HG03159 (cell line): Measurements from ENCODE around the gene ATG7.

ENCODE experiments used
- ATAC-seq: cut with Tn5 transposase; IDR thresholded peaks from one replicate; pipeline ENCODE4 v1.9.1; 2021; ENCODE audit warnings: mild to moderate bottlenecking, moderate library complexity; ENCODE audit not compliant: unreplicated experiment

Gene ATG7, protein sequence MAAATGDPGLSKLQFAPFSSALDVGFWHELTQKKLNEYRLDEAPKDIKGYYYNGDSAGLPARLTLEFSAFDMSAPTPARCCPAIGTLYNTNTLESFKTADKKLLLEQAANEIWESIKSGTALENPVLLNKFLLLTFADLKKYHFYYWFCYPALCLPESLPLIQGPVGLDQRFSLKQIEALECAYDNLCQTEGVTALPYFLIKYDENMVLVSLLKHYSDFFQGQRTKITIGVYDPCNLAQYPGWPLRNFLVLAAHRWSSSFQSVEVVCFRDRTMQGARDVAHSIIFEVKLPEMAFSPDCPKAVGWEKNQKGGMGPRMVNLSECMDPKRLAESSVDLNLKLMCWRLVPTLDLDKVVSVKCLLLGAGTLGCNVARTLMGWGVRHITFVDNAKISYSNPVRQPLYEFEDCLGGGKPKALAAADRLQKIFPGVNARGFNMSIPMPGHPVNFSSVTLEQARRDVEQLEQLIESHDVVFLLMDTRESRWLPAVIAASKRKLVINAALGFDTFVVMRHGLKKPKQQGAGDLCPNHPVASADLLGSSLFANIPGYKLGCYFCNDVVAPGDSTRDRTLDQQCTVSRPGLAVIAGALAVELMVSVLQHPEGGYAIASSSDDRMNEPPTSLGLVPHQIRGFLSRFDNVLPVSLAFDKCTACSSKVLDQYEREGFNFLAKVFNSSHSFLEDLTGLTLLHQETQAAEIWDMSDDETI

DNA sequence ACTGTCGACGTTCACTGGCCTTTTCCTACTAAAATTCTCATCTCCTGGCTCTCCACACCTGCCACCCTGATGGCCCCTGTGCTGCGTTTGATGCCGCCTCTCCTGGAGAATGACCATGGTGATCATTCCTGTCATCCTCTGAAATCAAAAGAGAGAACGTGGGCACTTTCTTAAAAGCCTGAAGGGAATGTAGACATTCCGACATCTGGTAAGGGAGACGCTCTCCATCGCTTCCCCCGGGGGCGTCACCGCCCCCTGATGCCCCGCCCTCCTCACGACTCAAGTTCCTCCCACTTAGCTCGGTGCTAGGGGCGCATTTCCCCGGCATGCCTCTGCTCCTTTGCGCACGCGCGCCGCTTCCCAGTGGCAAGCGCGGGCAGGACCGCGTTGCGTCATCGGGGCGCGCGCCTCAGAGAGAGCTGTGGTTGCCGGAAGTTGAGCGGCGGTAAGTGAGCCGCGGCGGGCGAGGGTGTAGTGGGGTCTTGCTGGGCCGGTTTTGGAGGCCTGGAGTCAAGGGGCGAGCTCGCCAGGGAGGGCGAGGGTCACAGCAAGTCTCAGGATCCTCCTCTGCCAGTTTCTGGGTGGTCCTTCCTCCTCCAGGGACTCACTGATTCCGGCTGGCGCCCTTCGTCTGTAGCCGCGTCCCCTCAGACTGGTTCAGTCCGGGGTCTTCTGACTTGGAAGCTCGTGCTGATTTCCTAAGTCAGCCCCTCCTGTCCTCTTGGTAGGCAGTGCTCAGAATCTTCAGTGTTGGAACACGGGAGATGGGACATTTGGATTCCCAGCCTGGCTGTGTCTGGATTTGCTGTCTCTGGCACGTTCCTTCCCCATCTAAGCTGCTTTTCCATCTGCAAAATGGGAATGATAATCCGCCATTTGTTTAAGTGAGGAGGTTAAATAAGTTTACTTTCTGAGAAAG, at the start of gene ATG7:
ATG7 (plus strand) TSS at position 412 of the 919 bp plus-strand sequence. CDS start 26,299 bp downstream, outside the sequence.
- peak; percentile 99 for ATAC-seq

DNA sequence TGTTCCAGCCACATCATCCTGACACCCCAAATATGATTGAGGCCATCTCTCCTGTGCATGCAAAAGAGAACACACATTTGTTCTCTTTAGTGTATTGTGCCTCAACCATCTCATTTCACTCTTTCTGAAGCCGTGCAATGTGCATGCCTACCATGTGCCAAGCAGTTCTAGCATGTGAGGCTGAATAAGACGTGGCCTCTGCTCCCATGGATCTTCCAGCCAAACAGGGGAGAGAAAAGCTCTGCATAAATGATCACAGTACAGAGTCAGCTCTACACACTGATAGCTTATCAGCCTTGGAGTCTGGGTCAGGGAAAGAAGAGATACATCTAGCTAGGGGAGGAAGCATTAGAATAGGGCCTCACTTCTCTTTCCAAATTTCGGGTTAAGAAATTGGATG, 48.2 kb upstream of the ATG7 start:
- no peak for ATAC-seq

DNA sequence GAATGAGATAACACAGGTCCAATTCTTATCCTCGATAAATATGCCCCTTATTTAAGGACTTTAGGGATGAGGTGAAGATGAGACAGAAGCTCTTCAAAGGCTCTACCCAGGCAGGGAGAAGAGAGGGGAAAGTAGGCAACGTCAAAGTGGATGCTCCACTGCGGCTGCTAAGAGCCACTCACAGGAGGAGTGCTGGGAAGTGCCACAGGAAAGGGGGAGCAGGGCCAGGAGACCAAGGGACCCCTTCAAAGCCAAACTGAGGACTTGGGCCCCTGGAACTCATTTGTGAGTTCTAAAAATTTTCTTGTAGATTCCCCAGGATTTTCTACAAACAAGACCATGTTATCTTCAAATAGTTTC, 47.3 kb upstream of the ATG7 start:
- ATAC-seq = no peak

DNA sequence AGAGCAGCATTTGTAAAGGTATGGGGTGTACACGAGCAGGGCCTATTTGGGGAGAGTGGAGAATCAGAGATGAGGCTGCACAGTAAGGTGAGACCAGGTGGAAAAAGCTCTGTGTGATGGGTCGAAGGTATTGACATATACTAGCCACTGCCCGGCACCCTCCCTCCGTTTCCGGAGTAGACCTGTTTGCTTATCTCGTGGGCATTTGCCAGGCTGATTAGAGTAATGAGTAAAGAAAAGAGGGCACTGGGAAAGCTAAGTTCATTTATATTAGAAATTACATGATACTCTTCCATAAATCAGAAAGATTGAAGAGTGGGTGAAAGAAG, 46.2 kb upstream of the ATG7 start:
- no peak for ATAC-seq

DNA sequence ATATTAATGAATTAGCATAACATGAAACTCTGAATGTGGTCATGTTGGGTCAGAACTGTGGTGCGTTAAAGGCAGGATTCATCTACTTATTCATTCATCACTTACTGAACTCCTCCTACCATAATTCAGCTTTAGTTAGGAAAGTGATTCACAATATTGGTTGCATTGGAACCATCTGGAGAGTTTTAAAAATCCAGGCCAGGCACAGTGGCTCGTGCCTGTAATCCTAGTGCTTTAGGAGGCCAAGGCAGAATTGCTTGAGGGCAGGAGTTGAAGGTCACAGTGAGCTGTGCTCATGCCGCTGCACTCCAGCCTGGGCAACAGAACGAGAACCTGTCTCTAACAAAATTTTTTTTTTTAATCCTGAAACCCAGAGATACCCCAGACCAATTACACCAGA, 44.2 kb upstream of the ATG7 start:
- no peak for ATAC-seq

DNA sequence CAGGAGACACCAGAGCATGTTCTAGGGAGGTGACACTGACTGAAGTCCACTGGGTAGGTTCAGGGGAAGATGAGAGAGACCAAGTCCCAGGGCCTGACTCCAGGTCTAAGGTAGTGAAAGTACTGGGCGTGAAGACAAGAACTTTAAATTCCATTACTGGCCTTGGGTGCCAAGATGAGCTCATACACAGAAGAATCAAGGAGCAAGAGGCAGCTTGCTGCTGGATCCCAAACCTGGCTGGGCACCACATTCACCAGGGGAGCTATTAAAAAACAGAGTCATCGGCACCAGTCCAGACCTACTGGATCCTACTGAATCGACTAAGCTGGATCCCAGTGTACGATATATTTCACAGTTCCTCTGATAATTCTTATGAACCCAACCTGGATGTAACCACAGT, 42.1 kb upstream of the ATG7 start:
- no peak for ATAC-seq

DNA sequence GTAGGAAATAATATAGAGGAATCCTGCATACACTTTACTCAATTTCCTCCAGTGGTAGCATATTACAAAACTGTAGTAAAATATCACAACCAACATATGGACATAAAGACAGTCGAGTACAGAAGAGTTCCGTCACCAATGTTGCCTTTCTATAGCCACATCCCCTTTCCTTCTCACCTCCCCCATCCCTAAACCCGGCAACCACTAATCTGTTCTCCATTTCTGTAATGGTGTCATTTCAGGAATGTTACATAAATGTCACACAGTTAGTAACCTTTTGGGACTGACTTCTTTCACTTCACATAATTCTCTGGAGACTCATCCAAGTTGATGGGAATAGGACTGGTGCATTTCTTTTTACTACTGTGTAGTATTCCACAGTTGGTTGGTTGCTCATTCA, 41.4 kb upstream of the ATG7 start:
- ATAC-seq = no peak

DNA sequence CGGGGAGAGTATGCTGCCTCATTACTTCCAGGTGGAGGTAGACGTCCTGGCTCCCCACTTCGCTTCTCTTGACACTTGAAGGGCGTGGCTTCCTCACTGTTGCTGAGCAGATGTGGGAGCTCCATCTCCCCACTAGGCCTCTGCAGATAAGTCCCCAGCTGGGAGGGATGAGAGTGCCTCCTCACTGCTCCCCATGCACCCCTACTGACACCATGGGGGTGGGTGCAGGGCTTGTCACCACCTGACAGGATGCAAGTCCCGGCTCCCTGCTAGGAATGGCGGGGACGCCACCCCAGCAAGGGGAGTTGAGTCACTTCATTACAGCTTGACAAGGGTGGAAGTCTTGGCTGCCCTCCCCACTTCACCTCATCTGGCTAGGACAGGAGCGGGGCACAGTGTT, 36.8 kb upstream of the ATG7 start:
- no peak for ATAC-seq

DNA sequence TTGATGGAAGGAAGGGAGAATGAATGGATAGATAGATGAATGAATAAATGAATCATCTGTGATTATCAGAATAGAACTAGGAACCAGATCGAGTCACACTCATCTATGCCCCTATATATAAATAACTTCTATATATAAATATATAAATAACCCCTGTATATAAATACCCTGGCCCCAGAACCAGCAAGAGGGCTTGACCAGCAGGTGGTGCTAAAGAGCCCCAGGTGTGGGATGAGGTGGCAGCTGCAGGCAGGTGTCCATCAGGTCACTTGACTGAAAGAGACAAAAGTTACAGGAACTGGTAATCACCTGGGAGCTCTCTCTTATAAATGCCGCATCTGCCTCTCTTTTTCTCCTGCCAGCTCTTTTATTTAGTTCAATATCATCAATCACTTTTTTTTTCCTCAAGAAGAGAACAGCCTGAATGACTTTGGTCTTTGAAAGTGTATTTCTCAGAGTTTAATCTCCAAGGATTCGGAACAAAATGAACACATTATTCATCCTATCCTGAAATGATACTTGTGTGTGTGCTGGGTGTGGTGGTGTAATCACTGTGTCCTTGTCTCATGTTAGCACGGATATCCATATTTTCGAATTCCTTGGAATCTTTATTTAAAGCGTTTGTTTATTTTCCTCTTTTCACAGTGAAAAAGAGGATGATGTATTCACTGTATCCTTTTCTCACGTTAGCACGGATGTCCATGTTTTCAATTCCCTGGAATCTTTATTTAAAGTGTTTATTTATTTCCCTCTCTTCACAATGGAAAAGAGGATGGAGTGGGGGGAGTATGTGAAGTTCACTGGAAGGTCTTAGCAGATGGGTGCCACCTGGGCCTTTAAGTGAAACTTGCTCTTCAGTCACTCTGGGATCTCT, 35.4 kb upstream of the ATG7 start:
- peak; percentile 74 for ATAC-seq

DNA sequence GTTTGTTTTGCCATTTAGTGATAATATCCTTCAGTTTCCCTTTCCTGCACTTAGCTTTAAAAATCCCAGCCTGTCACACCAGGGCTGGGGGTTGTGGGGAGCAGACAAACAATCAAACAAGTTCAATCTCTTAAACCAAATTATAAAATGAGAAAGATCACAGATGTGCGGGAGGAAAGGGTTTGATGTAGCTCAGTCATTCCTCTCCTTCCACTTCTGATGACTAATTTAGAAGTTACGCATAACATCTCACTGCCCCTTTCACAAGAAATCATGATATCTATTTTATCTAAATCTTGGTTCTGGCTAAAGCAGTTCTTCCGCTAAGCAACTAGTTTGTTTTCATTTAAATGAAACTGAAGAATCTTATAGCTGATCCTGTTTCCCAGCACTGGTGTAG, 34.1 kb upstream of the ATG7 start:
- no peak for ATAC-seq

DNA sequence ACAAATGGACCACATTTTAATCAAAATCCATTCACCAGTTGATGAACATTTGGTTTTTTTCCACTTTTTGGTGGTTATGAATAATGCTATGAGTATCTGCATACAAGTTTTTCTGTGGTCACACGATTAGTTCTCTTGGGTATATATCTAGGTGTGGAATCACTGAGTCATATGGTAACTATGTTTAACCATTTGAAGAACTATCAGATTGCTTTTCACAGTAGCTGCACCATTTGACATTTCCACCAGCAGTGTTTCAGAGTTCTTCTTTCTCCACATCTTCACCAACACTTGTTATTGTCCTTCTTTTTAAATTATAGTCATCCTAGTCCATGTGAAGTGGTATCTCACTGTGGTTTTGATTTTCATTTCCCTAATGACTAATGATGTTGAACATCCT, 33.3 kb upstream of the ATG7 start:
- ATAC-seq = no peak

DNA sequence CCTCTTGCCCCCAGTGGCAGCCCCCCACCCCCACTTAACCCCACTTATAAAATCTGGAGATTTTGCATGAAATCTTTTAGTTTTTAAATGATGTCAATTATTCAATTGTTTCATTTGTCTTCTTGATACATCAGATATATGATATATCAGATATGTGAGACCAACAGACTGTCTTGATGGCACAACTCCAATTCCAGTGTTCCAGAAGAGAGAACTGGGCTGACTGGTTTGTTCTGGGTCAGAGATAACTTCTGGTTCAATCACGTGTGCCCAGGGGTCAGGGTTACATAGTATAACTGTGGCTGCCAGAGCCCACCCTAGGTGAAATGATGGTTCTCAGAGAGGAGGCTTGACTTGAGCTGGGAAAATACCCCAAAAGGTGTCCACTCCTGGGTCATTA, 32.4 kb upstream of the ATG7 start:
- no peak for ATAC-seq

DNA sequence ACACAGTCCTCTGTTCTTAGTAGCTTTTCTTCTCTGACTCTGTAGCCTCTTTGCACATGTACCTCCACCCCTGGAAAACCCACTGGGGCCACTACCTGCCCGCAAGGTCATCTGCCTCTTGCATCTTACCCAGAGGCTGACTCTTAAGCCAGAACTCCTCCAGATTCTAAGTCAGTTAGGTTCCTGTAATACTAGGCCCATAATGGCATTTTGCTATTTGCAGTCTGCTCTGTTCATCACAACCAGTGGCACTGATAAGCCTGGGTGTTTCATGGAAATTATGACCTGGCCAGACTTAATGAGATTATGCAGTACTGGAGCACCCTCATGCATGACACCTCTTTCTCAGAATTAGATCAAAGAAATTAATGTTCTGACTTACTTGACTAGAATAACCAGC, 31.7 kb upstream of the ATG7 start:
- no peak for ATAC-seq

DNA sequence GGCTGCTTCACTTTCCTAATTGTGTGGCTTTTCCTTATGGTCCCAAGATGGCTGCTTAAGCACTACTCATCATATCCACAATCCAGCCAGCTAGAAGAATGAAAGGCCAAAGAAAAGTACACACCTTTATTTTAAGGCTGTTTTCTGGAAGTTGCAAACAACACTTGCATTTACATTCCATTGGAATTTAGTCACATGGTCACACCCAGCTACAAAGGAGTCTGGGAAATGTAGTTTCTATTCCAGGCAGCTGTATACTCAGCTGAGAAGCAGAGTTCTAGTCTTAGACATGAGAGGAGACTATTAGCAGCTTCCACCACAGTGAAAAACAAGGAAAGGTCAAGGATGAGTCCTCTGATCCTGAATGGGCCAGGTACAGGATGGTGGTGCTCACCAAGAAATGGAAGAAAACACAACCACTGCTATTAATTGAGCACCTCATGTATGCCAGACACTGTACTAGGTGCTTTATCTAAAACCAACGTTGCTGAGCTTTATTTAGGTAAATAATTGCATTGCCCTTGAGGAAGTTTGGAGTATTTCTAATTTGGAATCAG, 28.0 kb upstream of the ATG7 start:
- ATAC-seq = no peak

DNA sequence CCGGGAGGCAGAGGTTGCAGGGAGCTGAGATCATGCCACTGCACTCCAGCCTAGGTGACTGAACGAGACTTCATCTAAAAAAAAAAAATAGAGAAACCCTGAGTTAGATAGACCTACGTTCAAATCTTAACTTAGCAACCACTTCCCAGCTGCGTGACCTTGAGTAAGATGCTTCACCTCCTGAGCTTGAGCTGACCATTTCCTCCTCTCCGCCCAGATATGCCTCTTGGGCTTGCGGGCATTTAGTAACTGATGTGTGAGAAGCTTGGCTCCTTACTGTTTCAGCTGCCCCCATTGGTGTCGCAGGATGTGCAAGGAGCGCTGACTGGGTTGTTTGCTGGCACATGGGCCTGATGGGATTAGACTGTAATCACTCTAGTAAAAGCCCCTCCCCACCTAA, 26.9 kb upstream of the ATG7 start:
- ATAC-seq = no peak

DNA sequence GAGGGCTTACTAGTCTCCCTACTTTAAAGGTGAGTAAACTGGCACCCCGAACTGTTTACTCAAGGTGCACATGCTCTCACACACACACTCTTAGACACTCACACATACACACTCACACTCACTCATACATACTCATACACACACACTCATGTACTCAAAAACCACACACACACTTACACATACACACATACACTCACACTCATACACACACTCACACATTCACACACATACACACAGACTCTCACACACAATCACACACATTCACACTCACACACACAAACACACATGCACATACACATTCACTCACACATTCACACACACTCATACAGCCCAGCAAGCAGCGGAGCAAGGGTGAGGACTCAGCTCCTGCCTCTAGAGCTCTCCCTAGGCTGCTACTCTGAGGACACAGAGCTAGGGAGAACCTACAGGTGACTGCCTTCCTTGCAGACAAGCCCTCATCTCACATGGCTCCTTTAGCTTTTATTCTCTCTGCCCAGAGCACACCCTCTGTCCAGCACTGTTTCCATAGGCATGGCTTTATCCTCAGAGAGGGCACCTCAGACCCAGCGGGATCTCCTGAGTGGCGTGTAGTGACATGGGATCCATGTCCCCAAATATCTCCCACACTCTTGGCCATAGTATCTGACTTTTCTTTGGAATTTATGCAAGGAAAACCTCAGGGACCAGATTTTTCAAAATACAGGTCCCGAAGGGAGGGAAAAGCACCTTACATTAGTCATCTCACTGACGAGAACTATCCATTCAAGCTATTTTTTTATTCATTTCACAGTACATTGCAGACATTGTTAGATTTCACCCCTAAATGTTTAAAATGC, 26.2 kb upstream of the ATG7 start:
- ATAC-seq = no peak

DNA sequence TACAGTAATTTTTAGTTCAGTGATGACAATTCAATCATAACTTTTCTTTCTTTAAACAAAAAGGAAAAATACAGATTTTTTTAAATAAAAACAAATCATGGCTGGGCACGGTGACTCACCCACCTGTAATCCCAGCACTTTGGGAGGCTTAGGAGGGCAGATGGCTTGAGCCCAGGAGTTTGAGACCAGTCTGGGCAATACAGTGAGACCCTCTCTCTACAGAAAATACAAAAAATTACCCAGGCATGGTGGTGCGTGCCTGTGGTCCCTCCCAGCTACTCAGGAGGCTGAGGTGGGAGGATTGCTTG, 25.6 kb upstream of the ATG7 start:
- ATAC-seq = no peak

DNA sequence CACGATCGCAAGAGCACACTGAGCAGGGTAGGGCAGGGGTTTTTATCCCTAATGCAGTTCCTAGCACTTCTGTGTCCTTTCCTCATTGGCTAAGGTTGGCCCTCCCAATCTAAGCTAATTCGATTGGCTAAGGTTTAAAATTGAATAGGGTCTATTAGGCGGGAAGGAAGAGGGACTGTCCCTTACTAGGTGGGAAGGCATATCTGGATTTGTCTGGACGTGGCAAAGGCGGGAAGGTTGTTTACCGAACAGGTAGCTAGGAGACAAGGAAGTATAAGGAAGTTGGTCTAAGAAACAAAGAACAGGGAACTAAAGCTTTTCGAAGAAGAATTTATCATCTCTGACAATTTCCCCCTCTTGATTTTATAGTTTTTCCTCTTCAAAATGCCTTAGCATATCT, 24.8 kb upstream of the ATG7 start:
- ATAC-seq = no peak

DNA sequence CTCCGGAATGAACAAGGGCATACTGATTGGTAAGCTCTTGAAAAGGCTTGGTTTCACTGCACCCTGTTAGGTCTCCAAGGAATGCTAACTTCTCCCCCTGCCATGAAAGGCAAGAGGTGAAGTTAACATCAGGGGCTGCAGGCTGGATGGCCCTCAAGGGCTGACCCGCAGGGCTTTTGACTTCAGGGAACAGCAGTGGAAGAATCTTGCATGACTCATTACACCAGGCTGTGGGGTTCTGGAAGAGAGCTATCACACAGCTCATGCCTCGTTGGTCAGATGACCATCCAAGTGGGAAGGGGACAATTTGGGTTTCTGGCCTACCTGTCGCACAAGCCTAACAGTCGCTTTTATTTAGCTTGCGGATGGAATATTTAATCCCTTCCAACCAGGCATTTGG, 23.6 kb upstream of the ATG7 start:
- ATAC-seq = no peak
